ENCODE results near the gene KCND1. TPM values are rescaled to one million over a fixed set of nuclear protein-coding genes. Genes with fewer than 3 reads are reported as not detected.

The KCND1 gene
- total RNA-seq, 2 experiments from 2014 or later, result 7.6 to 8.8 TPM

- ChIA-PET POLR2A (interaction anchor here (0.6 to 1.3 kb wide), 3 partner anchors 13 to 60 kb away, joined by 3 read pairs; no protein-coding TSS in a partner anchor), CTCF (ENCODE audit: unreplicated experiment) (no interaction called here)
- DNase-seq (ENCODE audit: low spot score), result peak; percentile 53
- Histone ChIP-seq H3K4me2 (ENCODE audit: low read length) (no peak overlapping the region), H3K9me3 (ENCODE audit: low read length) (no peaks in the 10 kb centered on the region), H2AFZ (ENCODE audit: low read length) (no peak overlapping the region), H3K9me2 (ENCODE audit: insufficient read depth, low read length) (no peaks in the 10 kb centered on the region), H3K36me3 (ENCODE audit: insufficient read depth, low read length) (peaks cover 47% of the 10 kb centered on the region), H3K4me3 (ENCODE audit: low read depth, low read length, poor library complexity, severe bottlenecking) (no peak overlapping the region), H3K27ac (ENCODE audit: low read depth, low read length, poor library complexity, severe bottlenecking) (peak overlapping the region; percentile 43), H4K20me1 (ENCODE audit: insufficient read depth, low read length) (no peaks in the 10 kb centered on the region), H3K79me2 (ENCODE audit: insufficient read depth, low read depth, low read length) (peaks cover 29% of the 10 kb centered on the region; the same call in 1 of the 2 replicates), H3K4me1 (ENCODE audit: insufficient read depth, low read length, poor library complexity, severe bottlenecking) (peaks cover 56% of the 10 kb centered on the region)
- no TSS peak for BruUV-seq (replicated peaks)
- intact Hi-C loops (cut with micrococcal nuclease; ENCODE audit: unreplicated experiment), result loop anchor here (1.0 kb wide), 1 partner anchor 28 kb away; no protein-coding TSS in a partner anchor
- TF ChIP-seq CTCF (conservative IDR thresholded peaks at IDR 0.05; ENCODE audit: low read length), result peak; percentile 86
- no peak for TF ChIP-seq EZH2phosphoT487 (IDR thresholded peaks at IDR 0.05; ENCODE audit: borderline replicate concordance, low read depth, low read length)
These were observed 25.9 kb downstream of the KCND1 start for GRCh38 chrX:48945517-48946348.

- DNase-seq (ENCODE audit: low spot score), result no peak
- Histone ChIP-seq H3K4me2 (ENCODE audit: low read length) (peak overlapping the region; percentile 41), H2AFZ (ENCODE audit: low read length) (no peak overlapping the region), H3K4me3 (ENCODE audit: low read depth, low read length, poor library complexity, severe bottlenecking) (no peak overlapping the region), H3K4me1 (ENCODE audit: insufficient read depth, low read length, poor library complexity, severe bottlenecking) (peaks cover 79% of the 10 kb centered on the region), H3K9me2 (ENCODE audit: insufficient read depth, low read length) (no peaks in the 10 kb centered on the region), H3K9me3 (ENCODE audit: low read length) (no peaks in the 10 kb centered on the region), H3K27ac (ENCODE audit: low read depth, low read length, poor library complexity, severe bottlenecking) (peak overlapping the region; percentile 42), H4K20me1 (ENCODE audit: insufficient read depth, low read length) (no peaks in the 10 kb centered on the region), H3K36me3 (ENCODE audit: insufficient read depth, low read length) (peaks cover 49% of the 10 kb centered on the region), H3K79me2 (ENCODE audit: insufficient read depth, low read depth, low read length) (peaks cover 32% of the 10 kb centered on the region; the same call in 1 of the 2 replicates)
- POLR2A ChIA-PET, result interaction anchor here (0.8 to 1.3 kb wide), 3 partner anchors 17 to 206 kb away, joined by 3 read pairs; partner anchors contain the start of gene TFE3
- BruUV-seq (replicated peaks), result no TSS peak
- intact Hi-C loops (cut with micrococcal nuclease; ENCODE audit: unreplicated experiment), result no loop called here
- TF ChIP-seq CTCF (conservative IDR thresholded peaks at IDR 0.05; ENCODE audit: low read length), result no peak
- TF ChIP-seq EZH2phosphoT487 (IDR thresholded peaks at IDR 0.05; ENCODE audit: borderline replicate concordance, low read depth, low read length), result no peak
- CTCF ChIA-PET (ENCODE audit: unreplicated experiment), result no interaction called here
These were observed 28.7 kb downstream of the KCND1 start for GRCh38 chrX:48942895-48943294.
